Fibroblast of the aortic adventitia (primary cell): ENCODE results near the gene ACSBG1. TPM values are rescaled to one million over a fixed set of nuclear protein-coding genes. Genes with fewer than 3 reads are reported as not detected.

Source experiments
- DNase-seq: peaks from one replicate; pipeline ENCODE4 v3.0.0-alpha.2; 2010; ENCODE audit warnings: low read depth
- H3K4me3 ChIP-seq: 2 replicates; pipeline ENCODE4 v1.5.1; 2011; ENCODE audit warnings: low read depth, mild to moderate bottlenecking, control low read depth, low read length, moderate library complexity
- CTCF ChIP-seq: IDR thresholded peaks from 2 replicates; pipeline ENCODE4 v1.5.1; 2011; ENCODE audit warnings: mild to moderate bottlenecking, low read length, control low read depth, inconsistent platforms; ENCODE audit not compliant: insufficient read depth
- total RNA-seq: library from RNA; depleted of rRNA; stranded (reverse); fragments of >200 nt; gene quantifications from 2 replicates; pipeline ENCODE4 v1.2.3, GENCODE V29; 2012; ENCODE audit warnings: low replicate concordance

ACSBG1 gene
- total RNA-seq, 1 donor, result under 0.01 TPM

GRCh38 chr15:78272316-78272715 lies 38.0 kb upstream of the ACSBG1 start:
- DNase-seq, result no peak
- H3K4me3 ChIP-seq, result no peak overlapping the region
- no peak for TF ChIP-seq CTCF

- no peak for DNase-seq
- no peak for TF ChIP-seq CTCF
- no peak overlapping the region for H3K4me3 ChIP-seq
Observed at GRCh38 chr15:78266806-78267205, 32.4 kb upstream of the ACSBG1 start.

DNA sequence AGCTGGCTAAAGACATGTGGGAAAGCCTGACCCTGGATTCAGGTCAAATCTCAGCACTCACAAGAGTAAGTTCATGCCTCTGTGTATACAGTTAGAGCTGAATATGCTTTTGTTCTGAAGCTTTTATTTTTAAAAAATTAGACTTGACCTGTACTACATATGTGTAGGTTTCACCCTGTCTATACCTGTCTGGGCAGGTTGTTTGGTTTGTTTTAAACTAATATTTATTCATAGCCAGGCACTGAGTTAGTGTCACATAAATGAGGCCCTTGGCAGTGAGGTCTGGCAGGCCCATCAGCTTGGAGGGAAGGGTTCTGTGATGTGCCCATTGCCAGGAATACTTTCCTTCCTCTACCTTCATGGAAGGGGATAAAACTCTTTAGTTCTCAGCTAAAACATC lies 31.9 kb upstream of the ACSBG1 start:
- no peak for TF ChIP-seq CTCF
- DNase-seq, result no peak
- no peak overlapping the region for H3K4me3 ChIP-seq

DNA sequence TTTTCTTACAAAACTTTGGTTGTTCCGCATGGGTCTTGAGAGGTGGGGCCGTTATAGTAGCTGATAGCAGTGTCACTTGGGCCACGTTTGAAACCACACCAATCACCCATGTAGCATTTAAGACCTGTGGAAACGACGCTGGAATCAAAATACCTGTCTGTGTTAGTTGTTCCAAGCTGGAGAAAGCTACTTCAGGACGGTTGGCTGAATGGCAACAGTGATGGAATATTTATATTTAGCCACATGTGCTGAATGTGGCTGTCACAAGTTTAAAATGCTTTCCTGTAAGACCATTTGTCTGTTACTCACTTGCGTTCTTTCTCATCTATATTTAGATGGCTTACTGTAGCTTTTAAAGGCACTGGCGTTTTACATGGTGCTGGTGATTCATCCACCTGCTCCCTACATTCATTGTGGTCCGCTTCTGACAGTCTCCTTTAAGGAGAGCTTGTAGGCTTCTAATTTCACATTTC lies 31.4 kb upstream of the ACSBG1 start:
- DNase-seq, result peak; percentile 32
- no peak overlapping the region for H3K4me3 ChIP-seq
- no peak for TF ChIP-seq CTCF

DNA sequence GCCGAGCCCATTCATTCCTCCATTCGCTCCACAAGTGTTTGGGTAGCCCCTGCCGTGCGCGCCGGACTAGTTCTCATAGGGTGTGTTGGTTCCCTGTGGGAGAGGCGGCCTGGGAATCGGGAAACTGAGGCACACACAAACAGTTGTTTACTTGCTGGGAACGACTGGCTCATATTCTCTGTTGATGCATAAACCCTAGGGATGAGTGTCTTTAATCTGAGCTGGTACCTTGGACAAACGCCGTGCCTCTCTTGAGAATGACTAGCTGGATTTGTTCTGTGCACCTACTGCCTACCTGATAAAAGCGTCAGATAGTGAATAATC lies 30.7 kb upstream of the ACSBG1 start:
- TF ChIP-seq CTCF, result no peak
- H3K4me3 ChIP-seq, result peak overlapping the region; percentile 47
- no peak for DNase-seq

- no peak for DNase-seq
Observed at GRCh38 chr15:78264304-78265136, 30.2 kb upstream of the ACSBG1 start, which contains the start of gene DNAJA4. Gene DNAJA4, plus strand, starts transcription at chr15:78264562. Its CDS starts 202 bp downstream, at chr15:78264764.

More at GRCh38 chr15:78264304-78265136, 30.2 kb upstream of the ACSBG1 start, which contains the start of gene DNAJA4:
- peak within 1 kb of the TSS; percentile 47 for H3K4me3 ChIP-seq
- no peak for TF ChIP-seq CTCF
